ENCODE measurements around the gene EPB41L5. TPM values are rescaled to one million over a fixed set of nuclear protein-coding genes. Genes with fewer than 3 reads are reported as not detected.

The EPB41L5 gene
- total and polyA plus RNA-seq, 9 of the 15 experiments (the other 6 are each of a cell fraction or from before 2014, with no cell fraction given): 2.3 to 14.1 (median 8.2) TPM

- intact Hi-C loops (cut with micrococcal nuclease): no loop called here
- Histone ChIP-seq H2AFZ (ENCODE audit: low read depth, low read length) (no peak overlapping the region), H3K36me3 (ENCODE audit: control insufficient read depth, insufficient read depth, low read length) (no peaks in the 10 kb centered on the region), H3K9me3 (replicated peaks; ENCODE audit: control insufficient read depth, insufficient read depth, low read depth, low read length) (no peaks in the 10 kb centered on the region), H3K79me2 (ENCODE audit: control insufficient read depth, insufficient read depth, low read length) (no peaks in the 10 kb centered on the region), H3K27ac (ENCODE audit: extremely low read depth, low read depth, low read length) (no peak overlapping the region), H3K9me1 (ENCODE audit: control insufficient read depth, insufficient read depth, low read length) (no peaks in the 10 kb centered on the region), H3K4me1 (replicated peaks in 1 of 2; ENCODE audit: control insufficient read depth in 2 of 2, insufficient read depth in 2 of 2, low read length in 2 of 2) (no peaks in the 10 kb centered on the region), H3K4me2 (ENCODE audit: insufficient read depth, low read length) (no peak overlapping the region), H3K27me3 (ENCODE audit: control insufficient read depth in 2 of 2, insufficient read depth in 2 of 2, low read length in 2 of 2) (no peaks in the 10 kb centered on the region), H4K20me1 (replicated peaks; ENCODE audit: control insufficient read depth, insufficient read depth, low read length) (no peaks in the 10 kb centered on the region), H3K4me3 (no peak overlapping the region), H3K9ac (ENCODE audit: insufficient read depth in 1 of 2, low read depth in 2 of 2, low read length in 2 of 2) (no peak overlapping the region)
- FAIRE-seq (no peak), DNase-seq (ENCODE audit: extremely low read depth in 1 of 4, low spot score in 3 of 4) (no peak), ATAC-seq (no peak)
- in situ Hi-C loops (cut with MboI): no loop called here
- WGBS (ENCODE audit: insufficient coverage, low coverage, missing lambda C conversion rate): 18% methylated on average over 2 of the region's 2 CpGs
- BruUV-seq (replicated peaks): no TSS peak
- CTCF ChIA-PET (ENCODE audit: low intra/inter-chr PET ratio): no interaction called here
- POLR2A ChIA-PET: interaction anchor here (1.5 to 2.3 kb wide), 2 partner anchors 8 to 32 kb away, joined by 3 to 7 read pairs; no protein-coding TSS in a partner anchor
- TF ChIP-seq MTF1 (CRISPR knock-in tag; IDR thresholded peaks at IDR 0.05; ENCODE audit: borderline replicate concordance) (no peak), ATF3 (IDR thresholded peaks at IDR 0.05) (no peak), ATF3 (CRISPR knock-in tag; conservative IDR thresholded peaks at IDR 0.05) (no peak), MYNN (IDR thresholded peaks at IDR 0.05) (no peak), MYNN (CRISPR knock-in tag; IDR thresholded peaks at IDR 0.05) (no peak), XRCC3 (IDR thresholded peaks at IDR 0.05) (no peak), TFAP4 (CRISPR knock-in tag; IDR thresholded peaks at IDR 0.05; ENCODE audit: borderline replicate concordance) (no peak), THRB (CRISPR knock-in tag; conservative IDR thresholded peaks at IDR 0.05) (no peak), MBD1 (CRISPR knock-in tag; IDR thresholded peaks at IDR 0.05) (no peak), EHMT2 (IDR thresholded peaks at IDR 0.05) (no peak), RREB1 (CRISPR knock-in tag; IDR thresholded peaks at IDR 0.05) (no peak)
Measured at GRCh38 chr2:120141300-120142069, 128.6 kb downstream of the EPB41L5 start.
